Neuronal stem cell (in vitro differentiated cells): ENCODE data around the gene FAF1.
"Not testable (repeated sequence)": the region's sequence is repeated elsewhere in the genome, so short reads cannot be mapped to it uniquely, and the experiment has no call there.

Experiments used
- DNase-seq: peaks from one replicate; pipeline ENCODE4 v3.0.0-alpha.2; 2013; ENCODE audit warnings: low spot score
- H2AFZ ChIP-seq: one replicate; pipeline ENCODE4 v1.6.1; 2013; ENCODE audit warnings: mild to moderate bottlenecking, low read length, inconsistent platforms
- H2AK5ac ChIP-seq: 2 replicates; pipeline ENCODE4 v1.6.1; 2013; ENCODE audit warnings: low read depth, mild to moderate bottlenecking, inconsistent platforms, low read length, moderate library complexity, mixed read lengths
- H2BK120ac ChIP-seq: 2 replicates; pipeline ENCODE4 v1.6.1; 2013; ENCODE audit warnings: low read depth, mild to moderate bottlenecking, inconsistent platforms, low read length, moderate library complexity, mixed read lengths
- H2BK12ac ChIP-seq: one replicate; pipeline ENCODE4 v1.6.1; 2013; ENCODE audit warnings: low read length, inconsistent platforms
- H2BK15ac ChIP-seq: 2 replicates; pipeline ENCODE4 v1.6.1; 2013; ENCODE audit warnings: mild to moderate bottlenecking, low read length, inconsistent platforms, mixed read lengths
- H2BK5ac ChIP-seq: one replicate; pipeline ENCODE4 v1.6.1; 2013; ENCODE audit warnings: inconsistent platforms, mild to moderate bottlenecking, low read length, moderate library complexity
- H3K14ac ChIP-seq: one replicate; pipeline ENCODE4 v1.6.1; 2013; ENCODE audit warnings: low read length, inconsistent platforms
- H3K18ac ChIP-seq: 2 replicates; pipeline ENCODE4 v1.6.1; 2013; ENCODE audit warnings: low read length, inconsistent platforms
- H3K23ac ChIP-seq: 2 replicates; pipeline ENCODE4 v1.6.1; 2013; ENCODE audit warnings: low read depth, mild to moderate bottlenecking, mixed read lengths, low read length, inconsistent platforms; ENCODE audit not compliant: poor library complexity
- H3K27ac ChIP-seq: replicated peaks from 3 replicates; pipeline ENCODE4 v1.5.1; 2013; ENCODE audit warnings: low read length, inconsistent platforms
- H3K27me3 ChIP-seq, 3 experiments: 2 replicates each; pipeline ENCODE4 v1.6.1; 2013; ENCODE audit warnings: low read length in 3 of 3, mild to moderate bottlenecking in 2 of 3, inconsistent platforms in 1 of 3, low read depth in 1 of 3, mixed read lengths in 1 of 3, moderate library complexity in 1 of 3; ENCODE audit not compliant: control insufficient read depth in 3 of 3, insufficient read depth in 3 of 3
- H3K36me3 ChIP-seq, 2 donors: replicated peaks in 1 of 2; 2 replicates each; pipeline ENCODE4 v1.6.1; 2013; ENCODE audit warnings: low read length in 2 of 2; ENCODE audit not compliant: control insufficient read depth in 2 of 2, insufficient read depth in 2 of 2
- H3K4ac ChIP-seq: 2 replicates; pipeline ENCODE4 v1.6.1; 2013; ENCODE audit warnings: inconsistent platforms, mild to moderate bottlenecking, low read length, moderate library complexity
- H3K4me1 ChIP-seq, 2 donors: 1 replicate in 1 of 2; 2 replicates in 1 of 2; pipeline ENCODE4 v1.6.1; 2013; ENCODE audit warnings: low read length in 2 of 2, low read depth in 1 of 2; ENCODE audit not compliant: control insufficient read depth in 2 of 2, insufficient read depth in 1 of 2
- H3K4me2 ChIP-seq: one replicate; pipeline ENCODE4 v1.6.1; 2013; ENCODE audit warnings: mild to moderate bottlenecking, low read length, inconsistent platforms; ENCODE audit not compliant: insufficient read depth, poor library complexity, severe bottlenecking
- H3K4me3 ChIP-seq, 2 donors: 2 replicates each; pipeline ENCODE4 v1.5.1; 2013; ENCODE audit warnings: low read length in 2 of 2, mild to moderate bottlenecking in 2 of 2, inconsistent platforms in 1 of 2, moderate library complexity in 1 of 2
- H3K79me1 ChIP-seq: one replicate; pipeline ENCODE4 v1.6.1; 2013; ENCODE audit warnings: low read depth, mild to moderate bottlenecking, inconsistent platforms, low read length, moderate library complexity
- H3K9ac ChIP-seq: one replicate; pipeline ENCODE4 v1.6.1; 2013; ENCODE audit warnings: mild to moderate bottlenecking, low read depth, low read length, inconsistent platforms; ENCODE audit not compliant: poor library complexity
- H3K9me3 ChIP-seq, 2 donors: replicated peaks in 1 of 2; 2 replicates each; pipeline versions ENCODE3 to v1.6.1; 2013; ENCODE audit warnings: low read length in 2 of 2, mild to moderate bottlenecking in 2 of 2, inconsistent platforms in 1 of 2, low read depth in 1 of 2, mixed read lengths in 1 of 2, moderate library complexity in 1 of 2; ENCODE audit not compliant: control insufficient read depth in 2 of 2, insufficient read depth in 1 of 2
- H4K8ac ChIP-seq: one replicate; pipeline ENCODE4 v1.6.1; 2013; ENCODE audit warnings: low read depth, mild to moderate bottlenecking, inconsistent platforms, low read length, moderate library complexity
- H4K91ac ChIP-seq: one replicate; pipeline ENCODE4 v1.6.1; 2013; ENCODE audit warnings: low read length, low read depth, mild to moderate bottlenecking, inconsistent platforms; ENCODE audit not compliant: poor library complexity
- WGBS, 2 donors: extraction: QIAGEN DNeasy Blood & Tissue Kit; methylation state at CpG; one replicate each; pipeline ENCODE4 v1.1.7; 2013; ENCODE audit warnings: missing lambda C conversion rate in 2 of 2, mixed read lengths in 1 of 2; ENCODE audit not compliant: insufficient read length in 2 of 2, insufficient replicate concordance in 1 of 2; ENCODE audit errors: extremely low coverage in 2 of 2; 5-methylcytosine and 5-hydroxymethylcytosine counted together

Gene FAF1

GRCh38 chr1:50742523-50742922, 217.5 kb downstream of the FAF1 start:
- no peak overlapping the region for H2BK12ac ChIP-seq
- H3K4me2 ChIP-seq: no peak overlapping the region
- H2AFZ ChIP-seq: no peak overlapping the region
- no peaks in the 10 kb centered on the region for H3K9me3 ChIP-seq
- no peak overlapping the region for H3K18ac ChIP-seq
- H3K27ac ChIP-seq: no peak overlapping the region
- H2AK5ac ChIP-seq: no peak overlapping the region
- H3K9ac ChIP-seq: no peak overlapping the region
- no peak overlapping the region for H2BK120ac ChIP-seq
- H3K14ac ChIP-seq: no peak overlapping the region
- H4K8ac ChIP-seq: no peak overlapping the region
- no CpG with 5 or more reads among the region's 3 CpGs for WGBS, 2 donors
- H2BK5ac ChIP-seq: no peak overlapping the region
- no peak overlapping the region for H3K4ac ChIP-seq
- DNase-seq: no peak
- H3K79me1 ChIP-seq: no peaks in the 10 kb centered on the region
- peaks cover 2 to 15% of the 10 kb centered on the region in 2 donors for H3K36me3 ChIP-seq
- no peaks in the 10 kb centered on the region for H3K27me3 ChIP-seq
- no peak overlapping the region for H2BK15ac ChIP-seq
- H3K4me1 ChIP-seq: no peaks in the 10 kb centered on the region
- no peak overlapping the region for H4K91ac ChIP-seq
- H3K4me3 ChIP-seq: no peak overlapping the region
- H3K23ac ChIP-seq: no peak overlapping the region

GRCh38 chr1:50739125-50739524, 220.9 kb downstream of the FAF1 start:
- H3K79me1 ChIP-seq: no peaks in the 10 kb centered on the region
- no peaks in the 10 kb centered on the region for H3K27me3 ChIP-seq
- no peak overlapping the region for H3K4ac ChIP-seq
- no peak overlapping the region for H2BK12ac ChIP-seq
- H3K14ac ChIP-seq: no peak overlapping the region
- H3K4me2 ChIP-seq: no peak overlapping the region
- no peak overlapping the region for H4K91ac ChIP-seq
- no peaks in the 10 kb centered on the region for H3K4me1 ChIP-seq
- no CpG with 5 or more reads among the region's 3 CpGs for WGBS, 2 donors
- no peaks in the 10 kb centered on the region for H3K9me3 ChIP-seq
- no peak overlapping the region for H4K8ac ChIP-seq
- no peak overlapping the region for H3K23ac ChIP-seq
- no peak overlapping the region for H3K9ac ChIP-seq
- no peak overlapping the region for H2BK120ac ChIP-seq
- no peak overlapping the region for H3K18ac ChIP-seq
- no peak overlapping the region for H2AFZ ChIP-seq
- H3K27ac ChIP-seq: no peak overlapping the region
- H2AK5ac ChIP-seq: no peak overlapping the region
- no peak overlapping the region for H2BK5ac ChIP-seq
- no peak overlapping the region for H3K4me3 ChIP-seq
- H3K36me3 ChIP-seq: peaks cover 0 to 25% of the 10 kb centered on the region in 2 donors
- no peak overlapping the region for H2BK15ac ChIP-seq
- no peak for DNase-seq

- DNase-seq: no peak
Measured at GRCh38 chr1:50735443-50735842, 224.6 kb downstream of the FAF1 start.

GRCh38 chr1:50727578-50727977, 232.5 kb downstream of the FAF1 start:
- not testable (repeated sequence) for H3K4me3 ChIP-seq, H3K9ac ChIP-seq, H2BK5ac ChIP-seq, H3K18ac ChIP-seq, H2AK5ac ChIP-seq, H3K14ac ChIP-seq, H2BK120ac ChIP-seq, H3K4me1 ChIP-seq, H3K27ac ChIP-seq, H3K27me3 ChIP-seq, H2AFZ ChIP-seq, DNase-seq, H4K8ac ChIP-seq, H4K91ac ChIP-seq, H3K4ac ChIP-seq, H2BK12ac ChIP-seq, H3K9me3 ChIP-seq, H3K23ac ChIP-seq, H3K4me2 ChIP-seq, H3K79me1 ChIP-seq, H3K36me3 ChIP-seq, H2BK15ac ChIP-seq
- no CpG with 5 or more reads among the region's 4 CpGs for WGBS, 2 donors

More at GRCh38 chr1:50735443-50735842, 224.6 kb downstream of the FAF1 start:
- no peak overlapping the region for H3K27ac ChIP-seq
- no peak overlapping the region for H2AK5ac ChIP-seq
- no peak overlapping the region for H3K18ac ChIP-seq
- no peak overlapping the region for H3K4me2 ChIP-seq
- WGBS, 2 donors: no CpG with 5 or more reads among the region's 2 CpGs
- H3K23ac ChIP-seq: no peak overlapping the region
- H2BK15ac ChIP-seq: no peak overlapping the region
- no peak overlapping the region for H4K91ac ChIP-seq
- H2BK12ac ChIP-seq: no peak overlapping the region
- H3K9ac ChIP-seq: no peak overlapping the region
- H3K4me1 ChIP-seq: no peaks in the 10 kb centered on the region
- H4K8ac ChIP-seq: no peak overlapping the region
- H3K4me3 ChIP-seq: no peak overlapping the region
- no peak overlapping the region for H2BK5ac ChIP-seq
- H3K36me3 ChIP-seq: peaks cover 0 to 20% of the 10 kb centered on the region in 2 donors
- H3K9me3 ChIP-seq: no peaks in the 10 kb centered on the region
- no peaks in the 10 kb centered on the region for H3K79me1 ChIP-seq
- H3K4ac ChIP-seq: no peak overlapping the region
- no peak overlapping the region for H2AFZ ChIP-seq
- no peak overlapping the region for H3K14ac ChIP-seq
- no peaks in the 10 kb centered on the region for H3K27me3 ChIP-seq
- no peak overlapping the region for H2BK120ac ChIP-seq
